Neuronal stem cell (in vitro differentiated cells): ENCODE measurements around the gene UGT1A9.

Experiments used
- DNase-seq: peaks from one replicate; pipeline ENCODE4 v3.0.0-alpha.2; 2013; ENCODE audit warnings: low spot score
- H2AFZ ChIP-seq: one replicate; pipeline ENCODE4 v1.6.1; 2013; ENCODE audit warnings: mild to moderate bottlenecking, low read length, inconsistent platforms
- H2AK5ac ChIP-seq: 2 replicates; pipeline ENCODE4 v1.6.1; 2013; ENCODE audit warnings: low read depth, mild to moderate bottlenecking, inconsistent platforms, low read length, moderate library complexity, mixed read lengths
- H2BK120ac ChIP-seq: 2 replicates; pipeline ENCODE4 v1.6.1; 2013; ENCODE audit warnings: low read depth, mild to moderate bottlenecking, inconsistent platforms, low read length, moderate library complexity, mixed read lengths
- H2BK12ac ChIP-seq: one replicate; pipeline ENCODE4 v1.6.1; 2013; ENCODE audit warnings: low read length, inconsistent platforms
- H2BK15ac ChIP-seq: 2 replicates; pipeline ENCODE4 v1.6.1; 2013; ENCODE audit warnings: mild to moderate bottlenecking, low read length, inconsistent platforms, mixed read lengths
- H2BK5ac ChIP-seq: one replicate; pipeline ENCODE4 v1.6.1; 2013; ENCODE audit warnings: inconsistent platforms, mild to moderate bottlenecking, low read length, moderate library complexity
- H3K14ac ChIP-seq: one replicate; pipeline ENCODE4 v1.6.1; 2013; ENCODE audit warnings: low read length, inconsistent platforms
- H3K18ac ChIP-seq: 2 replicates; pipeline ENCODE4 v1.6.1; 2013; ENCODE audit warnings: low read length, inconsistent platforms
- H3K23ac ChIP-seq: 2 replicates; pipeline ENCODE4 v1.6.1; 2013; ENCODE audit warnings: low read depth, mild to moderate bottlenecking, mixed read lengths, low read length, inconsistent platforms; ENCODE audit not compliant: poor library complexity
- H3K27ac ChIP-seq: replicated peaks from 3 replicates; pipeline ENCODE4 v1.5.1; 2013; ENCODE audit warnings: low read length, inconsistent platforms
- H3K27me3 ChIP-seq, 3 experiments: 2 replicates each; pipeline ENCODE4 v1.6.1; 2013; ENCODE audit warnings: low read length in 3 of 3, mild to moderate bottlenecking in 2 of 3, inconsistent platforms in 1 of 3, low read depth in 1 of 3, mixed read lengths in 1 of 3, moderate library complexity in 1 of 3; ENCODE audit not compliant: control insufficient read depth in 3 of 3, insufficient read depth in 3 of 3
- H3K36me3 ChIP-seq, 2 donors: replicated peaks in 1 of 2; 2 replicates each; pipeline ENCODE4 v1.6.1; 2013; ENCODE audit warnings: low read length in 2 of 2; ENCODE audit not compliant: control insufficient read depth in 2 of 2, insufficient read depth in 2 of 2
- H3K4ac ChIP-seq: 2 replicates; pipeline ENCODE4 v1.6.1; 2013; ENCODE audit warnings: inconsistent platforms, mild to moderate bottlenecking, low read length, moderate library complexity
- H3K4me1 ChIP-seq, 2 donors: 1 replicate in 1 of 2; 2 replicates in 1 of 2; pipeline ENCODE4 v1.6.1; 2013; ENCODE audit warnings: low read length in 2 of 2, low read depth in 1 of 2; ENCODE audit not compliant: control insufficient read depth in 2 of 2, insufficient read depth in 1 of 2
- H3K4me2 ChIP-seq: one replicate; pipeline ENCODE4 v1.6.1; 2013; ENCODE audit warnings: mild to moderate bottlenecking, low read length, inconsistent platforms; ENCODE audit not compliant: insufficient read depth, poor library complexity, severe bottlenecking
- H3K4me3 ChIP-seq, 2 donors: 2 replicates each; pipeline ENCODE4 v1.5.1; 2013; ENCODE audit warnings: low read length in 2 of 2, mild to moderate bottlenecking in 2 of 2, inconsistent platforms in 1 of 2, moderate library complexity in 1 of 2
- H3K79me1 ChIP-seq: one replicate; pipeline ENCODE4 v1.6.1; 2013; ENCODE audit warnings: low read depth, mild to moderate bottlenecking, inconsistent platforms, low read length, moderate library complexity
- H3K9ac ChIP-seq: one replicate; pipeline ENCODE4 v1.6.1; 2013; ENCODE audit warnings: mild to moderate bottlenecking, low read depth, low read length, inconsistent platforms; ENCODE audit not compliant: poor library complexity
- H3K9me3 ChIP-seq, 2 donors: replicated peaks in 1 of 2; 2 replicates each; pipeline versions ENCODE3 to v1.6.1; 2013; ENCODE audit warnings: low read length in 2 of 2, mild to moderate bottlenecking in 2 of 2, inconsistent platforms in 1 of 2, low read depth in 1 of 2, mixed read lengths in 1 of 2, moderate library complexity in 1 of 2; ENCODE audit not compliant: control insufficient read depth in 2 of 2, insufficient read depth in 1 of 2
- H4K8ac ChIP-seq: one replicate; pipeline ENCODE4 v1.6.1; 2013; ENCODE audit warnings: low read depth, mild to moderate bottlenecking, inconsistent platforms, low read length, moderate library complexity
- H4K91ac ChIP-seq: one replicate; pipeline ENCODE4 v1.6.1; 2013; ENCODE audit warnings: low read length, low read depth, mild to moderate bottlenecking, inconsistent platforms; ENCODE audit not compliant: poor library complexity
- WGBS, 2 donors: extraction: QIAGEN DNeasy Blood & Tissue Kit; methylation state at CpG; one replicate each; pipeline ENCODE4 v1.1.7; 2013; ENCODE audit warnings: missing lambda C conversion rate in 2 of 2, mixed read lengths in 1 of 2; ENCODE audit not compliant: insufficient read length in 2 of 2, insufficient replicate concordance in 1 of 2; ENCODE audit errors: extremely low coverage in 2 of 2; 5-methylcytosine and 5-hydroxymethylcytosine counted together

The UGT1A9 gene

GRCh38 chr2:233689501-233689900 is 17.8 kb downstream of the UGT1A9 start:
- H3K18ac ChIP-seq, result no peak overlapping the region
- H2AK5ac ChIP-seq, result no peak overlapping the region
- H3K9me3 ChIP-seq, result no peaks in the 10 kb centered on the region
- no peak overlapping the region for H3K9ac ChIP-seq
- H2BK5ac ChIP-seq, result no peak overlapping the region
- H3K27me3 ChIP-seq, result no peaks in the 10 kb centered on the region
- H3K4me3 ChIP-seq, result no peak overlapping the region
- no peak overlapping the region for H2BK120ac ChIP-seq
- no peak overlapping the region for H4K91ac ChIP-seq
- peak overlapping the region; percentile 44 for H2AFZ ChIP-seq
- no peak for DNase-seq
- no peak overlapping the region for H3K23ac ChIP-seq
- no peak overlapping the region for H3K14ac ChIP-seq
- H3K4me1 ChIP-seq, result no peaks in the 10 kb centered on the region
- no peak overlapping the region for H2BK15ac ChIP-seq
- H3K4ac ChIP-seq, result no peak overlapping the region
- no CpG with 5 or more reads among the region's 3 CpGs for WGBS, 2 donors
- H2BK12ac ChIP-seq, result no peak overlapping the region
- no peak overlapping the region for H3K27ac ChIP-seq
- no peaks in the 10 kb centered on the region for H3K79me1 ChIP-seq
- no peak overlapping the region for H3K4me2 ChIP-seq
- H4K8ac ChIP-seq, result no peak overlapping the region
- no peaks in the 10 kb centered on the region for H3K36me3 ChIP-seq

- no peak overlapping the region for H2BK15ac ChIP-seq
- H4K8ac ChIP-seq, result no peak overlapping the region
- no CpG with 5 or more reads among the region's 4 CpGs for whole genome bisulfite sequencing, 2 donors
Observed at GRCh38 chr2:233690444-233690843, 18.7 kb downstream of the UGT1A9 start.

GRCh38 chr2:233691443-233692433 is 20.0 kb downstream of the UGT1A9 start:
- Histone ChIP-seq H2BK15ac (no peak overlapping the region), H3K4me3 (no peak overlapping the region), H2BK120ac (no peak overlapping the region), H3K18ac (peak overlapping the region; percentile 13), H2BK5ac (no peak overlapping the region), H3K14ac (no peak overlapping the region), H2AFZ (no peak overlapping the region), H3K4me2 (no peak overlapping the region), H3K4me1 (no peaks in the 10 kb centered on the region), H3K9me3 (no peaks in the 10 kb centered on the region), H3K23ac (no peak overlapping the region), H3K27me3 (no peaks in the 10 kb centered on the region), H4K91ac (no peak overlapping the region), H3K36me3 (no peaks in the 10 kb centered on the region), H3K4ac (no peak overlapping the region), H2AK5ac (no peak overlapping the region), H2BK12ac (peak overlapping the region; percentile 7), H3K9ac (no peak overlapping the region), H3K79me1 (no peaks in the 10 kb centered on the region), H4K8ac (no peak overlapping the region), H3K27ac (no peak overlapping the region)
- no CpG with 5 or more reads among the region's 11 CpGs for WGBS, 2 donors
- DNase-seq, result no peak

More at GRCh38 chr2:233690444-233690843, 18.7 kb downstream of the UGT1A9 start:
- no peak overlapping the region for H3K4me2 ChIP-seq
- H2AK5ac ChIP-seq, result no peak overlapping the region
- no peak overlapping the region for H3K14ac ChIP-seq
- no peak overlapping the region for H3K9ac ChIP-seq
- DNase-seq, result no peak
- H3K36me3 ChIP-seq, result no peaks in the 10 kb centered on the region
- no peak overlapping the region for H2BK12ac ChIP-seq
- no peak overlapping the region for H2BK120ac ChIP-seq
- no peak overlapping the region for H3K4ac ChIP-seq
- H3K27me3 ChIP-seq, result no peaks in the 10 kb centered on the region
- no peak overlapping the region for H4K91ac ChIP-seq
- H3K18ac ChIP-seq, result no peak overlapping the region
- no peak overlapping the region for H2BK5ac ChIP-seq
- no peak overlapping the region for H3K4me3 ChIP-seq
- H3K9me3 ChIP-seq, result no peaks in the 10 kb centered on the region
- H3K27ac ChIP-seq, result no peak overlapping the region
- no peak overlapping the region for H2AFZ ChIP-seq
- no peaks in the 10 kb centered on the region for H3K4me1 ChIP-seq
- no peak overlapping the region for H3K23ac ChIP-seq
- H3K79me1 ChIP-seq, result no peaks in the 10 kb centered on the region

GRCh38 chr2:233692648-233693047 is 20.9 kb downstream of the UGT1A9 start, which contains the start of gene UGT1A6:
Gene UGT1A6 (plus strand): TSS chr2:233692890. CDS start chr2:233693005, 115 bp downstream.
- Histone ChIP-seq H3K4me3 (no peak within 1 kb of the TSS), H2AFZ (no peak within 1 kb of the TSS), H3K9me3 (no peaks in the 10 kb centered on the region), H3K27ac (no peak within 1 kb of the TSS), H2AK5ac (no peak within 1 kb of the TSS), H3K36me3 (no peaks in the 10 kb centered on the region), H3K14ac (no peak within 1 kb of the TSS), H3K79me1 (no peaks in the 10 kb centered on the region), H3K4me2 (no peak within 1 kb of the TSS), H2BK15ac (no peak within 1 kb of the TSS), H3K27me3 (no peaks in the 10 kb centered on the region), H3K4ac (no peak within 1 kb of the TSS), H3K9ac (no peak within 1 kb of the TSS), H3K18ac (peak within 1 kb of the TSS; percentile 16), H2BK120ac (no peak within 1 kb of the TSS), H4K91ac (no peak within 1 kb of the TSS), H3K23ac (no peak within 1 kb of the TSS), H2BK12ac (no peak within 1 kb of the TSS), H3K4me1 (no peaks in the 10 kb centered on the region), H4K8ac (no peak within 1 kb of the TSS), H2BK5ac (no peak within 1 kb of the TSS)
- no CpG with 5 or more reads among the region's 4 CpGs for WGBS, 2 donors
- DNase-seq, result no peak
